ENCODE measurements around the gene ATP10B.

The ATP10B gene

DNA sequence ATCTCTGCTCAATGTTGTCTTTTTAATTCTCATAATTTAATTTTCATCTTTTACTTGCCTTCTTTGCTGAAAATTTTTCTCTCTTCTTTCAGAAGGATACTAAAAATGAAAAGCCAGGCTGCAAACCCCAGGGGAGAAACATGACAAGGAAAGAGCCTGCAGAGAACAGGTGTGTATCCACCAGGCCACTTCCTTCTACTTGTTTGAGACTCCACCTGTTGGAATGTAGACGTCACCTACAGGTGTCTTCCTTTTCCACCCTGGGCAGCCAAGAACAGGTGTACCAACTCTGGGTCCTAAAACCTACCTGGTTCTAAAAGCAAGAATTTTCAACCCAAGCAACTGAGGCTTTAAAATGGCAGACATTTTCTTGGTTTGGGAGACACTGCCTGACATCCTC, 166.8 kb downstream of the ATP10B start:
- DNase-seq: no peak

DNA sequence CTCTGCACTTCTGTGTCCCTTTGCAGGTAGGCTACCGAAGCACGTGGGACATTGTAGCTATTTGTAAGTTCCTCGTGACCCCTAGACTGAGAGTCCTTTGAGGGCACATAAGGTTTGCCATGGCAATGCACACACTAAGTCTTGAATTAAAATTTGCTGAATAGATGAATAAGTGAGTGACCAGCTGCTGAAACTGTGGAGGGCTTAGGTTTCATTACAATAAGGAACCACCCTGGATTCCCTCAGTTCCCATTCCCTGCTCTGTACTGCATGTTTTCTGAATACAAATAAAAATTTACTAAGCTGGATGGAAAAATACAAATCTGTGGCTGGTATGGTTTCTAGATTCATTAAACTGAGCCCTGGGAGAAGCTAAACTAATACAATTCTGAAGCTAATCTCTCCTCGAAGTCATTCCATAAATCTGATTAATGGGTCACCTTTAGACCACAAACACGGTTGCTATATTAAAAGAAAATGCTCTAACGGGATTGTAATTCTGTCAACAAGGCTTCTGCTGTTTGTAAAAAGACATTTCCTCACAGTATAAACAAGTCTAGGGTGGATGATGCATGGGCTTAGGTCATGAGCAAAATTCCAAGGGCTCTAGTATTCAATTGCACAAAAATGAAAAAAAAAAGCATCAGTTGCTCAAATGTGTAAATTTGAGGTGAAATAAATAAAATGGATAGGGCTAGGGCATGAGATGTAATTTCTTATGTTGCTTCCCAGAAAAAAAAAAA, 172.3 kb downstream of the ATP10B start:
- DNase-seq: no peak

DNA sequence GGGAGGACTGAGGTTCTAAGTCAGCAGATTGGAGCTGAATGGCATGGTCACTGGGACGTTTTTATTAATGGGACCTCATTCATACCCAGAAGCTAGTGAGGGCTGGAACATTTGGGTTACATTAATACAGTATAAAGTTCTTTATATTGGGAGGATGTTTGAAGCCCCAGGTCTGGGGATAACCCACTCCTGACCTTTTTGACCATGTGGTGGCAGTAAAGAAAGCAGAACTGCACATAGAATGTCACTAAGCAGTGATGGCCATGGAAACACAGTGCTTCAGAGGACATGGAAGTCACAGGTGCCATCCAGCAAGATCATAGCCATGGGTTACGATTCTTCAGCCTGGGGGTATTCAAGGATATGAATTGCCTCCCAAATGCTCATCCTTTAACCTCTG, 176.0 kb downstream of the ATP10B start:
- DNase-seq: peak in 2 of 3 donors; percentile 35 to 44

DNA sequence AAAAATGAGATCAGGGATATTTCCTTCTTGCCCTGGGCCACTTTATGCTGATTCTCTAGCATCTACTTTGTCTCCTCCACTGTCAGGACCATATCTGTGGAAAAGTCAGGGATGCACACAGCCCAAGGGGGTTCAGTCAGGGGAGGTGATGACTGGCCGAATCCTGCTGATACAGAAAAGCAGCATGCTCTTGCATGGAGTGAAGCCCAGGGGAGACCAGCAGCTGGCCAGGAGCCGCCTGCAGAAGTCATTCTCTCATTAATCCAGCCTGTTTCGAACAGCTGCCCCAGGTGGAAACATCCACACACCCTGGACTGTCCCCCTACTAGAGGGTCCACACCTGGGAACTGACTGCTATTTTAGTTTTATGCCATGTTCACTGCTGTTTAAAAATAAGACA, 177.1 kb downstream of the ATP10B start:
- DNase-seq: no peak

DNA sequence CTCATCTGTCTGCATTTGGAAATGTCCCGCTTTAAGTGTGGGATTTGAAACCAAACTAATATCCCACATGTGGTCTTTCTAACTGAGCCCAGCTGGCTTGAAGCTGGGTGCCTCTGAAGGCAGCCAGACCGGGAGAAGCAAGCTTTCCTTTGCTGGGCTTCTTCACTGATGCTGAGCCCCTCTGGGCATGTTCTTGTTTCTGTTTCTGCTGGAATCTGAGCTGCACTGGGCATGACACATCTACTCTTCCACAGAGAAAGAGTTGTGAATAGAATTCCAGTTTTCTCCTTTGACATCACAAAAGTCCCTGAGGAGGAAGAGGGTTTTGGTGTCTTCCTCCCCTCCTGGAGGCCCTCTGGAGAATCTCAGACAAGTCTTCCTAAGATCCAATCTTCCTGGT, 179.5 kb downstream of the ATP10B start:
- no peak for DNase-seq

DNA sequence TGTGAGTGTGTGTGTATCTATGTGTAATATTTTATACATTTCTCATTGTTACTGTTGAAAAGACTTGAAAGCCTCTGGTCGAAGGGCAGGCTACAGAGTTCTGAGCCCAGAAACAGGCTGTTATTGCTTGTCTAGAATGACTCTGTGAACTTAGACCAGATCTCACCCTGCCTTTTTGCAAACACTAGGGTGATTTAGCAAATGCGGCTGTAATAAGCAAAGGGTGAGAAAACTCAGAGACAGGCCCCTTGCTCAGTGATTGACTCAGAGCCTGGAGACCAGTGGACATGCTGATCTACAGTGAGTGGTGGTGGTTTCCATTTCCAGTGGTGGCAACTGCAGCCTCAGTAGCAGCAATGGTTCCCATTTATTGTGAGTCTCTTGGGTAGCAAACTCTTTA, 183.7 kb downstream of the ATP10B start:
- DNase-seq: no peak

DNA sequence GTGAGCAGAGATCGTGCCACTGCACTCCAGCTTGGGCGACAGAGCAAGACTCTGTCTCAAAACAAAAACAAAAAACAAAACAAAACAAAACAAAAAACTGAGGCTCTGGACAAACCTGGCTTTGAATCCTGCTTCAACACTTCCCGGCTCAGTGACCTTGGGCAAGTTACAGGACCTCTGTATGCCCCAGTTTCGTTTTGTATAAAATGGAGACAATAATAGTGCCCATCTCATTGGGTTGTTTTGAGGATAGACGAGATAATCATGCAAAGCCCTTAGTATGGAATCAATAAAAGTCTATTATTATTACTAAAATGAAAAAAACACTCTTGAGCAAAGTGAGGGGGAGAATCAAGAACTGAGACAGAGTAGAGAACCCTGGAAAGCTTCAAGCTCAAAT, 184.9 kb downstream of the ATP10B start:
- no peak for DNase-seq

DNA sequence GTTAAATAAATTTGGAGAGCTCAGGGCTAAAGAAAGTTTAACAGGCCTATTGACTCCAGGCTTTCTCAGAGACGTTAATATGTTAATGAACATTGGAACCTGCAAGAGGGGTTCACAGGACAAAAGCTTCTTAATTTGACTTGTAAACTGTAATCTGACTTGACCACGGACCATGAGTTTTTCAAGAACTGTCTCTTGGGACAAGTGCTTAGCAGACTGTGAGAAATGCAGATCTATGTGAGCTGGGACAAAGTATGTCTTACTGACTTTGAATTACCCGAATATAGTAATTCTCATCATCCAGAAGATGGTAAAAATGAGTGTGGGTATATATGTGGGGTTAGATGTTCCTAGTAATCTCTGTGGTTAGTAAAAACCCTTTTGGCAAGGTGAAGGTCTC, 186.6 kb downstream of the ATP10B start:
- no peak for DNase-seq

DNA sequence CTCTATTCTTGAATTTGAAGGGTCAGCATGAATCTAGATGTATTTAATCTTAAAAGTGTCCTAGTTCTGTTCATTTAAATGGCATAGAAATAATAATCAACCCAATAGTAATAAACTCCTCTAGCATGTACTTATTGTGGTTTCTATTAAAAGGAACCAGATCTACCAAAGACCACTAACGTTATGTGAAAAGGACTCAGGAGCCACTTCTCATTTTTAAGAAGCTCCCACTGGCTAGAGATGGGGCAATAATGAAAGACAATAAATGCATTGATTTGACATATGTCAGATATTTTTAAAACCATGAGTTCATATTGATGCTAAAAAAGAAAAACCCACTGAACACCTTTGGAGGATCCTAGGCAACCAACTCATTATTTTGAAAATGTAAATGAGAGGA, 191.9 kb downstream of the ATP10B start:
- DNase-seq: no peak

DNA sequence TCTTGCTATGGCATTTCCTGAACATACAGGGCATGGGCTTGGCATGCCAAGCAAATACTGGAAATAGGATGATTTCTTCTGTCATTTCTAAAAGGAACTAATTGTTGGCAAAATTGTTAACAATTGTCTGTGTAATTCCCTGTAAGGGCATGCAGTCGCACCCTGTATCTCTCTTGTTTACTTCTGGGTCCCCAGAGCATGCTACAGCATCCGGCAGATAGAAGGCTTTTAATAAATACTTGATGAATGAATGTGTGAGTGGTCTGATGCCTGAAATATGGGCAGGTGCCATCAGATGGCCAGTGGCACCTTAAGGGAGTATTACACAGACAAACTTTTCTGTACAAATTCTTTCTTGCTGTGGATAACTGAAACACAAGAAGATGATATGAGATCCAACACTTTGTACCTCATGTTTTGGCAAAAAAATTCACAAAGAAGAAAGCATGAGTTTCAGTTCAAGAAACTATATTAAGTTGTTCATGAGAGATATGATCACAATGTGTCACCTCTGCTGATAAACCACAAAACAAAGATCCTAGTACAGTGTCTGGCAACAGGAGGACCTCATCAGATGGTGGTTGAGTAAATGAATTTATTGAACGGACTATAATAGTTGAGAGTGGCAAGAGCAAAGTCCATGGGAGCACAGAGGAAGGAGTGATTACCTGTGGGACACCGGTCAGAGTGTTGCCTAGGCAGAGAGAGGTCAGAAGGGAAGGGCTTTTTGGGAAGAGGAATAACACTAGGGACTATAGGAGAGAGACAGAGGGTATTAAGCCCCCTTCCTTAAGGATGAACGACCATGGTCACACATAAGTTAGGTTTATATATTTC, 194.2 kb downstream of the ATP10B start:
- DNase-seq: no peak

DNA sequence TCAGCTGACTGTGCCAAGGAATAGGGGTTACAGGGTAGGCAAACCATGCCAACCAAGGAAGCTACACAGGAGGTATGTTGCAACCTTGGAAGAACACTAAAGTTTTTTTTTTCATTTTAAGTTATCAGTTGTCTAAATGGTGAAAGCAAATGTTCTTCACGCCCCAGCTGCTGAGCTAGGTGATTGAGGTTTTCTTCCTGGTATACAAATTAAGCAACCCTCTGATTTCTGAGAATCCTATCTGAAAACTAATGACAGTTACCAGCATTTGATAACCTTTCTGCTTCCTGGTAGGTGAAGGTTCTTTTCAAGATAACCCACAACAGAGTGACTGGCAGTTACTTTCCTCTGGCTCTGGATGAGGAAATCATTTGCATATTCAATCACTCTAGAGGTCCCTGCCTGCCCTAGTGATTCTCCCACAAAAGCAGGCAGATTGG, 194.9 kb downstream of the ATP10B start:
- DNase-seq: no peak

DNA sequence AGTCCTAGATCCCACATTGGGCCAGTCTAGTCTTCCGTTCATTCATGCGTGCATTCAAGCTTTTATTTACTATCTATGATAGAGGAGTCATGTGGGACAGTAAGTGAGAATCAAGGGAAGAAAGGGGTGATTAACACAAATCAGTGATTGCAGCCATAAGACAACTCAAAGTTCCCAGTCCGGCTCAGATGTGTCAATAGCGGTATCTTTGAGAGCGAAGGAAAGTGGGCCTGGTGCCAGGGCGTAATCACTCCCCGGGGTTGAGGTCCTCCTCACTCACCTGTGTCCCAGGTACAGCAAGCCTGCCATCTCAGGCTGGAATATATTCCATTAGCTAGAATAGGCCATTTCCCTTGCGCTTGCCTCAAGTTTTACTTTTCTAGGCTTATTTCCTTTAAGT, 196.3 kb downstream of the ATP10B start:
- DNase-seq: no peak

DNA sequence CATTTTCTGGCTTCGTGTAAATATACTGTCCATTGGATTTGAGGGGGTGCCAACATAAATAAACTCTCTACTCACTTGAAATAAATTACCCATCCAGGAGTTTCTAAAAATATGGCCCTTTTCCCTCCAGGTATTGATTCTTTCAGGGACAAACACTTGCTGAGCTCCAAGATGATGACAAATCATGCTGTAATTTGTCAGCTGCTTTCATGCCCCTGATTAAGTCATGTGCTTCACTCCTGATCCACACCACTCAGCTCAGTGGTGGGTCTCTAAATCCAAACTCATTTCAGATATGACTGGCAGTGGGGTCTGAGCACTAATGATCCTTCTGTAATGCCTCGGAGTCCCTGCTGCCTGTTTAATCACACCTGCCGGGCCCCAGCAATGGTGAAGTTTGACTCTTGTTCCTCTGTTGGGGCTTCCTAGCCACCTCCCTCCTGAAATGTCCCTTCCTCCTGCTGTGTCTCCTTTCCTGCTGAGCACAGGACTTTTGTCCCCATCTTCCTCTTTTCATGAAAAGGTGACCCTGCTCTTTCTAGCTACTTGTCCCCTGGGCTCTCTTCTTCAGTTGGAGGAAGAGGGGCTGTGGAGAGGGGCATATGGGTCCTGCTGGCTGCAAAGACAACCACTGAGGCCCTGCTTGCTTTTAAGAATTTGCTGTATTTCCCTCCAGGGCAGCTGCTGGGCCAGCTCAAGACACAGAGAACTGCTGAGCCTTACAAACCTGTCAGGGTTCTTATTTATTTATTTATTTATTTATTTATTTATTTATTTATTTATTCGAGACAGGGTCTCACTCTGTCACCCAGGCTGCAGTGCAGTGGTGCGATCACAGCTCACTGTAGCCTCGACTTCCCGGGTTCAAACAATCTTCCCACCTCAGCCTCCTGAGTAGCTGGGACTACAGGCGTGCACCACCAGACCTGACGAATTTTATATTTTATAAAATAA, 200.0 kb downstream of the ATP10B start:
- DNase-seq: peak in 2 of 3 donors; percentile 24 to 31

DNA sequence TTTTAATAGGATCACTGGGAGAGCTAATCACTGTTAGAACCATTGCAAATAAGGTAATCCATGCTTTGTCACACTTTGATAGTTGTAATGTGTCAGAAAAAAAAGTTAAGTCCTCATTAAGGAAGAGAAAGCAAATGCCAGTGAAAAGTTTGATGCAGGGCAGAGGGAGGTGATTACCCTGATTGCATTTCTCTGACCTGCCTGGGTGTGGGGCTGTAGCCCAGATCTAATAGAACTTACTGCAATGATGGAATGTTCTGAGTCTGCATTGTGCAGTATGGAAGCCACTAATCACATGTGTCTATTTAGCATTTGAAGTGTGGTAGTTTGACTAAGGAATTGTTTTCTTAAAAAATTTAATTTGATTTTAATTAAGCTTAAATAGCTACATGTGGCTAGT, 202.7 kb downstream of the ATP10B start:
- DNase-seq: peak; percentile 39 to 45 (median 42)

DNA sequence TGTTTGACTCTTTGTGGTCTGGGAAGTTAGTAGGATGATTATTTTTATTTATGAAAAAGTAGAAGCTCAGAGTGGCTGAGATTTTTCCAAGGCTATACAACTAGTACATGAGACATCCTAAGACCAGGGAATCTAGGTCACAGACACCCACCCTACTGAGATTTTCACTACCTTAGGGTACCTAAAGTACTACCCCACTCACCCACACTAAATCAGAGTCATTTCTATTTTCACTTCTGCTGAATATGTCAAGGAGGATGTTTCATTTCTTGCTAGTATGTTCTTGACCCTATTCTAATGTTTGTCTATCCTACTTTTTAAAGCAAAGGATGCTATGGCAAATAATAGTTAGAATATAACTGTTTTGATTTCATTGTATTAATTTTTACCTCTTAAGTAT, 206.0 kb downstream of the ATP10B start:
- DNase-seq: no peak

DNA sequence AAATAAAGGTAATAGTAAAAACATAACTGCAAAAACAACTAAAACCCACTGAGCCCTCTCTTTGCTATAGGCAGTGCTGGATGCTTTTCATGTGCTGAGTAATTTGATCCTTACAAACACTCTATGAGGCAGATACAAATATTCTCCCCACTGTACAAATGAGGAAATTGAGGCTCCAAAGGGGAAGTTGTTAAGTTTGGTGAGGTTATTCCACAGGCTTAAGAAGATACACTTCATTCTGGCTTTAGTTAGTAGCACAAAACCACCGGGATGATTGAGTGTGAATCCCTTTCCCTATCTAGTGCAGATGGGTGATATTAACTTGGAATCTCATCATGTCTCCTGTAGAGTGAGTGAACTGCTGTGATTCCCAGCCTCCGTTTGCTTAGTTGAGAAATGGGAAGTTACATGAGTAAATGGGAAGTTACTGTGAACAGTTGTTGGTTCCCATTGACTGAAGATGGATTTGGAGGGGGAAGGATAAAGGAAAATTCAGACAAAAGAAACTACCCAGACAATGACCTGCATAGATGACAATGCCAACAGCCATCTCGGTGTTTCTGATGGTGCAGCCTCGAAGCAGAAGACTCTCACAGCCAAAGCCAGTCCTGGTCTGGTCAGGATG, 208.3 kb downstream of the ATP10B start:
- peak; percentile 50 to 76 (median 74) for DNase-seq

DNA sequence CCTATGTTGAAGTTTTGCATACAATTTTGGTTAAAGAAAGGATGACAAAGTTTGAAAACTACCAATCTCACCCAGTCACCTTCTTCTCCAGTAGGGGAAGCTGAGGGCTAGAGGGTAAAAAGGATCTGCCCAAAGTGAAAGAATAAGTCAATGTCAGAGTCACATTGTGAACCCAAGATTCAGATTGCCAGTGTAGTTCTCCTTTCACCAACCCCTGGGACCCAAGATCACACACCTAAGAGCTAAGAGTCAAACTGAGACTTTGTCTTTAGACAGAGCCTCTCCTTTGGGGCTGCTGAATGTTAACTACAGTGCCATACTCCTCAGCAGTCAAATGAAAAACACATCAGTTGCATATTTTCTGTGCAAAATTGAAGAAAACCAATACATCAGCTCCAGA, 210.6 kb downstream of the ATP10B start:
- DNase-seq: no peak

DNA sequence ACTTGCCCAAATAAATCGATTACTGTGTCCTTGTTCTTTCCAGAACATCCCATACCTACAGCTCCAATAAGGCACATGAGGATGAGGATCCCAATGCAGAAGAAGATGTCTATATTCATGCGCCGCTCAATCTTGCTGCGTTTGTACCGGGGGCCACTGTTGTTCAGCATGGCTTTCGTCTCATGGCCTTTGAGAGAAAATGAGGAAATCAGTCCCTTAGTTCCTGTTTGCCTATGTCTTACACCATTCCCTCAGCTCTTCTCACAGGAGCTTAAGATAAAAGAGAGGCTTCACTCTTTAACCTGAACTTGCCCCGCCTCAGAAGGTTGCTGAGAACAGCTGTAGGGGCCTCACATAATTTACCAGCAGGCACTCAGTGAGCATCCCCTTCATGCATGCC, 211.6 kb downstream of the ATP10B start:
- peak; percentile 34 to 50 (median 35) for DNase-seq

DNA sequence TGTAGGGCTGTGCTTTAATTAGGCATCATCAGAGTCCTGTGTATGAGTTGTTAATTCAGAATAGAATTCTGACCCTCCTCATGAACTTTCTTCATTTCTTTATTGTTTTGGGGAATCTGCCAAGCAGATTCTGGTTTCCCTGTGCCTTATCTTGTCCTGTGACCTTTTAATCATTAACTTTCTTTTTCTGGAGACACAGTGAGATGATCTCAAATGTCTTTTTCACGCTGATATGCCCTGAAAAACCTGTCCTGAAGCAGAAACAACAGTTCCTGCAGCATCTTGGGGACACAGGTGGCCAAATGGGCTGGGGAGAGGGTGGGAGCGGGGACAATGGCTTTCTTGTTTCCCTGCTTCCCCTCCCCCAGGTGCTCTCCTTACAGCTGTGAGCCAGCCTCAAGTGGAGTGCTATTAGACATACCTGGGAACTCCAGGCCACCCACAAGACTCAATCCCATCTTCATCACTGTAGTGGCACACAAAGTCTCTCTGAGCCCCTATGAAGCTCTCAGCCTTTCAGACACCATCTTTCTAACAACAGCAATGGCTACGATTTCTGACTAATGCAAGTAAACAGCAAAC, 213.8 kb downstream of the ATP10B start:
- no peak for DNase-seq

DNA sequence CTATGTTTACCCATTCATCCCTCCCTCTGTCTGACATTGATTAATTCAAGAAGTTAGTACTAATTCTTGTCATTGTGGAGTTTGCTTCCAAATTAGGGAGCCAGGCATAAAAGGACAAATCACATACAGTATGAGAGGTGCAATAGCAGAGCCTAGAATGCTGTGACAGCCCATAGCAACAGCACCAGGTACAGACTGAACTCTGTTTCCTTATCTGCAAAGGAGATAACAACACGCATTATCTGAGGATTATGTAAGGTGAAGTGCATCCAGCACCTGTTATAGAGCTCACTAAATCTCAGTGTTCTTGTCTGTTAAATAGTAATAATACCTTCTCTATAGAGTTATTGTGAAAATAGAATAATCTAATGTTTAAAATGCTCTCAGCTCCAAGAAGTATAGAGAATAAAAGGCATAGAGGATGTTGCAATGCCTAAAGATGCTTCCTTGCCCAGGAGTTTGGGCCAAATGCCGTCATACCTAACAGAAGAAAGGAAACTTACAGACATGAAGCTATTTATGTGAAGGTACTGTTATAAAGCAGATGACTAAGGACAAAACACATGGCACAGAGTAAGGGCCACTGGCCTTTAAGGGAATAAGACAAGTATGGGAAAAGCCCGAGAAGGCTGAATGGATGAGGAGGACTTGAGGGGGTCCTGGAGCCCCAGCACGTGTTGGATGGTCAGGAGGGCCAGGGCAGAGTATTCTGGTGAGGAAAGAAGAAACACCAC, 214.5 kb downstream of the ATP10B start:
- no peak for DNase-seq

DNA sequence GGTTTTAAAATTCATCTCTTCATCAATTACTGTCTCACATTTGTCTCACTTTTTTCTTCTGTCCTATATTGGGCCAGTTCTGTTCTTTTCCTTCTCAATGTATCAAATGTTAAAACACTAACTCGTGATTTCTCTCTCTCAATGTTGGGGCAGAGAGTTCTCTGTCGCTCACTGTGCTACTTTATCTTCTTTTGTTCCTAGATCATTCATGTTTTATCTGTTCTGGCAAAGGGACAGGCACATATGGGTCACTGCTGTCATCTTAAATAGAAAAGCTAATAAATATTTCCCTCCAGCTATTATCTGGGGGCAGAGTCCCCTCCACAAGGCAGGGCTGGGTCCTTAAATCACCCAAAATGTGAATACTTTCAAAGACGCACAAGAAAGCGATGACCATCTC, 216.3 kb downstream of the ATP10B start:
- no peak for DNase-seq

DNA sequence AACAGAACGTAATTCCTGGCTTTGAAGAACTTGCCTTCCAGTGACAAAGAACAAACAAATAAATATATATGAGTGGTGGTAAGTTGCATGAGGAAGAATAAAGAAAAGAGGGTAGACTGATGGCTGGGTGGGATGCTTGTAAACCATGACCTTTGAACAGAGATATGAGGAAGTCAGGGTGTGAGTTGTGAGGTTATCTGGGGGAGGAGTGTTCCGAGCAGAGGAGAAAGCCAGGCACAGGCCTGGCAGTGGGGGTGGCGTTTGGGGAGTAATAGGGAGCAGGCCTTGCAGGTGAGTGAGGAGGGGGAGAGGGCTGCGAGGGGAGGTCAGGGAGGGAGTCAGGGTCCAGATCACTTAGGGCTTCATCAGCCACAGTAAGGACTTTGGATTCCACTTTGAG, 217.0 kb downstream of the ATP10B start:
- DNase-seq: no peak
